Esophagus squamous epithelium (tissue), 4 donors: ENCODE data around the gene ELN.

Source experiments
- CTCF ChIP-seq, 6 experiments: fragments of 450-650 bp in 4 of 6; fragments of 200-600 bp in 2 of 6; sonication (generic) in 2 of 6; IDR thresholded peaks; one replicate each; pipeline ENCODE4 v1.5.1; 2016 to 2019; ENCODE audit warnings: antibody characterized with exemption in 6 of 6, mild to moderate bottlenecking in 4 of 6, moderate library complexity in 4 of 6
- POLR2A ChIP-seq, 4 donors: fragments of 450-650 bp; IDR thresholded peaks; one replicate each; pipeline ENCODE4 v1.6.1; 2017; ENCODE audit warnings: antibody characterized with exemption in 4 of 4, mild to moderate bottlenecking in 4 of 4, moderate library complexity in 3 of 4

- TF ChIP-seq CTCF (IDR thresholded peaks at IDR 0.05), result no peak
- TF ChIP-seq POLR2A (IDR thresholded peaks at IDR 0.05), result no peak
Observed at GRCh38 chr7:74015670-74016069, 12.3 kb upstream of the ELN start.
